Right lung (tissue), 5 donors: ENCODE results near the gene CNTN2. TPM values are rescaled to one million over a fixed set of nuclear protein-coding genes. Genes with fewer than 3 reads are reported as not detected.

ENCODE experiments used
- DNase-seq, 2 donors: peaks; one replicate each; pipeline ENCODE4 v3.0.0-alpha.2; 2013
- polyA plus RNA-seq, 5 donors: library from polyadenylated mRNA; unstranded; fragments of 120-200 nt; gene quantifications; one replicate each; pipeline versions ENCODE4 v1.2.1 to v1.2.3, GENCODE V29; 2013; ENCODE audit warnings: inconsistent platforms in 1 of 5, low replicate concordance in 1 of 5; ENCODE audit not compliant: insufficient read length in 5 of 5, insufficient read depth in 1 of 5

CNTN2 gene
- polyA plus RNA-seq, 5 donors, result 0.33 to 0.49 (median 0.38) TPM

GRCh38 chr1:205017766-205018165, 25.2 kb upstream of the CNTN2 start:
- no peak for DNase-seq

- no peak for DNase-seq
These were observed 24.6 kb upstream of the CNTN2 start for GRCh38 chr1:205018381-205018780.

DNA sequence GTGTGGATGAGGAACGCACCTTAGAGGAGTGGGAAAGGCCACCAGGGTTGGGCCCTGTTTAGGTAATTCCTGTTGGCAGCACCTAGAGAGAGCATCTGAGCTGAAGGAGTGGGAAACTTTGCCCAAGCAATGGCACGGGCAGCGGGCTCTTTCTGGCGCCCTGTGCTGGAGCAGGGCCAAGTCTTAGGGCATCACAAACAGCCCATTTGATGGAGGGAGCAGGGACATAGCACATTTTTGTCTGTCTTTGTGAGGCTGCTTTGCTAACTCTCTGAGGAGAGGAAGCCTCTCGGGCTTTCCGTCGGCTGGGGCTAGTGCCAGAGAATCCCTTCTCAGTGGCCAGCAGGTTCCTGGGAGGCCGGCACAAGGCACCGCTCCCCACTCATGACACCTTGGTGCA, 22.5 kb upstream of the CNTN2 start:
- no peak for DNase-seq

DNA sequence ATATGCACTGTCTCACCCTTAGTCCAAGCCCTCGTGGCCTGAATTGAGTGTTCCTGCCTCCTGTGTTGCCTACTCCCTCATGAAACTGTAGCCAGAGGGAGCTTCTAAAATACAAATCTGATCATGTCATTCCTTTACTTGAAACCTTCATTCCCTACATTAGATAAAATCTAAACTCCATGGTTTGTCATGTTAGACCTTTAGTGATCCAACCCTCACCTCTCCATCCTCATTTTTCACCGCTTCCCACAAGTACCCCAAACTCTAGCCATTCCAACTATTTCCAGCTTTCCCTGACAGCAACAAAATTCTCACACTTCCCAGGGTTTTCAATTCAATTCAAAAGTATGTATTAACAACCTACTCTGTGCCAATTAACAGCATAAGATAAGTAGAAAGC, 18.3 kb upstream of the CNTN2 start:
- no peak for DNase-seq

GRCh38 chr1:205025239-205025638, 17.8 kb upstream of the CNTN2 start:
- no peak for DNase-seq

DNA sequence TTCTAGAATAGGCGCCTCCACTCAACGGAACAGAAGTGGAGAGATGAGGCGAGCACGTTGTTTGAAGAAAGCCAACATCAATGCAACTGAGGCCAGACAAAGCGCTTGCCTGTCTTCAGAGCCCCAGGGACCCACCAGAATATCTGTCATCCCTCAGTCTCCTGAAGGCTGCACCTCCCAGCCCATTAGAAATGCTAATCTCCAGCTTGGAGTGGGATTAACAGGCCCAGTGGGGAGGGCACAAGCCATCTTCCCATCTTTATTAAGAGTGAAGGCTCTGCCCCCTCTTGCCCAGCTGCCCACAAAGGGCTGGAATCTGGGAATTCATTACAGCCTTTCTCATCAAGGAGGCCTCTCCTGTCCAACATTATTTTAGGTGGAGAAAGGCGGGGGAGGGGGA, 16.8 kb upstream of the CNTN2 start:
- DNase-seq, result no peak

DNA sequence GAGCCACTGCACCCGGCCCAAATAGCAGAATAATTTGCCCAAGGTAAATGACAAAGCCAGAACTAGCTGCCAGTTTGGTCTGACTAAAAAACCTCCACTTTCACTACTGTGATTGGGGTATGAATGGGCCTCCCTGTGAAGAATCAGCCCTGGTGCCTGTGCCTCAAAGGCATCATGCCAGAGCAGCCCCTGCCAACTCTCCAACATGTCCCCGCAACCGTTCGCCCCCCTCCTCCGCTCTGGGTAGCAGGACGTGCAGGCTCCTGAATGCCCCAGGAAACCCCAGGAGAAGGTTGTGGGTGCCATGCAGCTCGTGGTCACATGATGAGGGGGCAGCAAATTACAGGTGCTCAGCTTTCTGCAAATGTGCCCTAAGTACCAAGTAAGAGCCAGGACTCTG, 14.6 kb upstream of the CNTN2 start:
- no peak for DNase-seq

DNA sequence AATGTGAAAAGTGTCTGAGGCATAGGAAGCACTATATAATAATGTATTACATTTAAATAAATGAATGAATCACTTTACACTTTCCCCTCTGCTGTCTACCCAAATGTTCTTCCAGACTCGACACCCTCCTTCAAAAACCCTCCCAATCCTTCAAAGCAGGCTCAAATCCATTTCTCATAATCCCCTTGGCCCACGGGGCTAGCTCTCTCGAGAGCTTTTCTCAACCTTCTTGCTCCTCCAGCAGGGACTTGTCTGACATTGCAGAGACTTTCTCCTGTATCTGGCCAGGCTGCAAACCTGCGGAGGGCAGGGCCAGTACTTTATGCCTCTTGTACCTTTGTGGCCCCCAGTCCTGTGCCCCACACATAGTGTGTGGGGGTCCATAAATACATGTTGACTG, 14.1 kb upstream of the CNTN2 start:
- DNase-seq, result no peak

- DNase-seq, result no peak
These were observed 12.8 kb upstream of the CNTN2 start for GRCh38 chr1:205030241-205030640.

GRCh38 chr1:205030896-205031295, 12.1 kb upstream of the CNTN2 start:
- no peak for DNase-seq

GRCh38 chr1:205032508-205032907, 10.5 kb upstream of the CNTN2 start:
- no peak for DNase-seq

GRCh38 chr1:205037539-205037938, 5.5 kb upstream of the CNTN2 start:
- DNase-seq, result no peak

- no peak for DNase-seq
These were observed 4.8 kb upstream of the CNTN2 start for GRCh38 chr1:205038132-205038786.

GRCh38 chr1:205041001-205041715, 1.9 kb upstream of the CNTN2 start:
- no peak for DNase-seq

DNA sequence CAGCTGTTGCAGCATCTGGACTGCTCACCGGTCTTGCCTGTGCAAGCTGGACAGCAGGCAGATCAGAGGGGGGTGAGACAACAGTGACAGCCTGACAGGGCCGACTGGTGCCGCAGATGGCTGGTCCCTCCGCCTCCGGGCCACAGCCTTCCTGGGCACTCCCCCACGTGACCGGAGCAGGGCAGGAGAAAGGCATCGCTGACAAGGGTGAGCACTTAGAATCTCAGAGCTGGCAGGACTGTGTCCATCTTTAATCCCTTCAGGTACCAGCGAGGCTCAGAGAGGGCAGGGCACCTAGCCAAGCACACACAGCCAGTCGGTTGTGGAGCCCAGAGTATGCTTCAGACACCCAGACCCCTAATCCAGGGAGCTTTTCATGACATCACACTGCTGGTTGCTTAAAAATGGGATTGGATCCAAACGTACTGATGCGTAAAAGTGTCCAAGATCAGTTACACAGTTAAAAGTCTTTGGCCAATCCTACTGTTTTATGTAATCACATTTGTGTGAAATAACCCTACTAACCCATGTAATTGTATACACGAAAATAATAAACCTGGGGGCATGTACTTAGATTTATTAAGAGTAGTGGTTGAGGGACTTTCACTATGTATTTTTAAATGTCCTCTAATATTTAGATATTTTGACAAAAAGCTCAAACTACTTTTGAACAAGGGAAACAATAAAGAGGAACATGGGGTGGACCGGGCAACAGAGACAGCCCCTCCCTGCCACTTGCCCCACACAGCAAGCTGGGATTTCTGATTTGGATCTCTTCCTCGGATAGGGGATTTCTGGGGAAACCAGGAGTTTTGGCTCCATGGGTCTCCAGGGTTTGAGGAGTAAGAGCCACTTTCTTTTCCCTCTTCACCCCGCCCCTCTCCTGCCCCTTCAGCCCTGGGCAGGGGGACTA, 758 bp upstream of the CNTN2 start:
- no peak for DNase-seq

GRCh38 chr1:205043866-205044265, 854 bp downstream of the CNTN2 start:
- DNase-seq, result no peak

DNA sequence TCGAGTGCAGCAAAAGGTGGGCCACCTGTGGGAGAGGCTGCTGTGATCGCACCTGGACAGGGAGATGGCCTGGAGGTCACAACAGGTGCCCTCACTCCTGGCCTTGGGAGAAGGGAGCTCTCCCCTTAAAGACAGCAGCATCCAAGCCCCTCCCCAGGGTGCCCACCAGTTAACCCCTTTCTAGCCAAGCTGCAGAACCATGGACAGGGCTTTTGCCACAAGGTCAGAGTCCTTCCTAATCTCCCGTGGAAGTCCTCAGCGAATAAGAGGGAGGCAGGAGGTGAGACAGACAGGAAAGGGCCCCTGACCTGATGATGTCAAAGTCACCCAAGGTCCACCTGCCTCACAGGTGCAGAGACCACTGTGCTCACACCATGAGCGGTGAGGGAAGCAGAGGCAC, 1.7 kb downstream of the CNTN2 start:
- no peak for DNase-seq

GRCh38 chr1:205045146-205045545, 2.1 kb downstream of the CNTN2 start:
- no peak for DNase-seq

DNA sequence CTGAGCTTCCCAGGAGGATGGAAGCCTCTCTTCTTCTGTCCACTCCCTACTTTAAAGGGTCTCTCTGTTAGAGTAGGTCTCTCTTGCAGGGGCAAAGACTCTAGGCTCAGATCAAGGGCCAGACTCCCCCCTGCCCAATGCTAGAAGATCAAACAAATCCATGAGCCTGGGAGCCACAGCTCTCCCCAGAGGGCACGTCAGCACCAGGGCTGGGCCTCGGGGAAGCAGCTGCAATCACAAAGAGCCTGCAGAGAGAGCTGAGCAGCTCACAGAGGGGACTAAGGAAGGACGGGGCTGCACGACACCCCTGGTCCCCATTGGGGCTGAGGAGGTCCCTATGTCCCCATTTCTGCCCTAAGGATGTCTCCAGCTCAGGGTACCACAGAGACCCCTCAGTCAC, 3.9 kb downstream of the CNTN2 start:
- DNase-seq, result no peak

DNA sequence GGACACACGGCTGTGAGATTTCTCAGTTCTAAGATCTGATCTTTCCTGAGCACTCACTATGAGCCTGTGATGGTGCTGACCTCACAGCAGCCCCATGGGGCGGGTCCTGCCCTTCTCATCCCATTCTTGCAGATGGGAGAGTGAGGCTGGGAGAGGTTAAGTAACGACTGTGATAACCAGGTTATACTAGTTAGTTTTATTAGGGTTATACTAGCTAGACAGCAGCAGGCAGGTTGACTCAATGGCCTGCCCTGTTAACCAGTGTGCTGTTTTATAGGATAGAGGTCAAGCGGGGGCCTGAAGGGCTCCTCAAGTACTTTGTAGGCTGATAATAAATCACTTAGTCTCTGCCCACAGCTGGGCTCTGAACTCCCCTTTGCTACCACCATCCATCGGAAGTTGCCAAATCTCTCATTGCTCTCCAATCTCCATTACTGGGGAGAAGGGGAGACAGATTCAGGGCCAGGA, 4.8 kb downstream of the CNTN2 start:
- no peak for DNase-seq

DNA sequence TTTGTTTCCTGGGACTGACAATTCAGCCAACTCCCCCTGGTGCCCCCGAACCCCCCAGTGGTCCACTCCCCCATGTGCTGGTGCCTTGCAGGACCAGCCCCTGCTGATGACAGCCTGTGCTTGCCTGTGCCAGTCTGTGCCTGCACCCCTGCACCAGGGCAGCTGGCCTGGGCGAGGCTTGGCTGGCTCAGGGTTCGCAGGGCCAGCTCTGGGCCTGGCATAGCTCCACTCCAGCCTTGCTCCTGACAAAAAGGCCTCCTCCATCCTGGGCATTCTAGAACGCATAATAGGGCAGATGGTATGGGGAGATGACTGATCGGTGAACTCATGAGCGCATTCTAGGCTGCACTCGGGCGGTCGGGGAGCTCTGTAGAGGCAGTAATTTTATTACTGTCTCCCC, 5.4 kb downstream of the CNTN2 start:
- no peak for DNase-seq

- no peak for DNase-seq
These were observed 6.5 kb downstream of the CNTN2 start for GRCh38 chr1:205049479-205049878.

DNA sequence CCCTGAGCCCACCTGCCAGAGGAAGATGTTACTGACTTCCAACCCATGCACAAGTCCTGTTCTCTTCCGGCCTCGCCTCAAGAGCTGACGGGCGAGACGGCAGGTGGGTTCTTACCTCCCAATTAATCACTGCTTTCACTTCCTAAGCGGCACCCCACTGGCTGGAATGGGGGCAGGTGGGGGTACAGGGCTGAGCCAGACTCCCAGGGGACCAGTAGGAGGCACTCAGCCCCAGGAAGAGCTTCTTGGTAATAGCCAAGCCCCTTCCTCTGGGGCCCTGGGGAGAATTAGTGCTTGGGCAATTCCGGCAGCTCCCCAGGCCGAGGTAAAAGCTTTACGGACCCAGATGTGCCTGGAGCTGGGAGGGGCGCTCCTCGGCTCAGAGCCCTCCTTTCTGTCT, 9.7 kb downstream of the CNTN2 start:
- no peak for DNase-seq
